Thyroid gland (tissue), 4 donors: ENCODE measurements around the gene IL17RA.

Experiments
- CTCF ChIP-seq, 6 experiments: fragments of 200-600 bp in 3 of 6; fragments of 450-650 bp in 3 of 6; sonication (generic) in 3 of 6; IDR thresholded peaks; one replicate each; pipeline ENCODE4 v1.5.1; 2016 to 2019; ENCODE audit warnings: antibody characterized with exemption in 6 of 6, mild to moderate bottlenecking in 2 of 6, inconsistent platforms in 1 of 6, moderate library complexity in 1 of 6
- POLR2A ChIP-seq, 2 donors: fragments of 450-650 bp; IDR thresholded peaks; one replicate each; pipeline ENCODE4 v1.6.1; 2017; ENCODE audit warnings: antibody characterized with exemption in 2 of 2, mild to moderate bottlenecking in 2 of 2, moderate library complexity in 1 of 2

DNA sequence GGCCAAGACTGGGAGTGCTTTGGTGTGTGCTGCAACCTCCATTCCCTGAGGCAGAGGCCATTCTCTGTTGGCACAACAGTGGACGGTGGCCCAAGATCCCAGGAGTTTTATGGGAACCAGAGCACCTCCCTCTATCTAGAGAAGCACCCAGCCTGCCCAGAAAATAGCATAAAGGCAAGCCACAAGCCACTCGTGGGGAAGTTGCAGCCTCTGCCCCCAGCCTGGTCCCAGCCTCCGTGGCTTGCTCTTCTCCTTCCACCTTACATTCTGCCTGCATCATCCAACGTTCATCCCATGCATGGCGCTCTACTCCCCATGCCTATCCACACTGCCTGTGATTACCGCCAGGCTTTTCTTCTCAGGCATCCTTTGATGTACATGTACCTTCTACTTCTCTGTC lies 15.8 kb downstream of the IL17RA start:
- TF ChIP-seq CTCF (IDR thresholded peaks at IDR 0.05), result no peak
- TF ChIP-seq POLR2A (IDR thresholded peaks at IDR 0.05), result no peak
